C4-2B (cell line): Measurements from ENCODE around the gene KLF18.

Experiments
- CTCF ChIP-seq: fragments of 450-650 bp; conservative IDR thresholded peaks from 2 replicates; pipeline ENCODE4 v1.5.1; 2017; ENCODE audit warnings: mild to moderate bottlenecking
- ZFX ChIP-seq: fragments of 450-650 bp; IDR thresholded peaks from 2 replicates; pipeline ENCODE4 v1.6.1; 2017

DNA sequence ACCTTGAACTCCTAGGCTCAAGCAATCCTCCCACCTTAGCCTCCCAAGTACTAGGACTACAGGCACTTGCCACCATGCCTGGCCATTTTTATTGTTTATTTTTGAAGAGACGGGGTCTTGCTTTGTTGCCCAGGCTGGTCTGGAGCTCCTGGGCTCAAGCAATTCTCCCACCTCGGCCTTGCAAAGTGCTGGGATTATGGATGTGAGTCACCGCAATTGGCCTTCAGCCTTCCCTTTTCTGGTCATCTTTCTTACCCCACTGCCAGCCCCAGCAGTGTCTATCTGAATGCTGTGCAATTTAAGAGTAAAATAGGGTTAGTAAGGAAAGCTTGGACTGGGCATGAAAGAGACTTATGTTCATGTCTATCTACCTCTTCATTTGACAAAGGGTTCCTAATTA, 28.9 kb downstream of the KLF18 start:
- TF ChIP-seq CTCF (no peak), ZFX (no peak)
